ENCODE measurements around the gene PDZD2. TPM values are rescaled to one million over a fixed set of nuclear protein-coding genes. Genes with fewer than 3 reads are reported as not detected.

PDZD2 gene
- total RNA-seq, 4 donors from 2014 or later = 34.1 to 91.4 (median 51.0) TPM

- TF ChIP-seq, protein P1, sequence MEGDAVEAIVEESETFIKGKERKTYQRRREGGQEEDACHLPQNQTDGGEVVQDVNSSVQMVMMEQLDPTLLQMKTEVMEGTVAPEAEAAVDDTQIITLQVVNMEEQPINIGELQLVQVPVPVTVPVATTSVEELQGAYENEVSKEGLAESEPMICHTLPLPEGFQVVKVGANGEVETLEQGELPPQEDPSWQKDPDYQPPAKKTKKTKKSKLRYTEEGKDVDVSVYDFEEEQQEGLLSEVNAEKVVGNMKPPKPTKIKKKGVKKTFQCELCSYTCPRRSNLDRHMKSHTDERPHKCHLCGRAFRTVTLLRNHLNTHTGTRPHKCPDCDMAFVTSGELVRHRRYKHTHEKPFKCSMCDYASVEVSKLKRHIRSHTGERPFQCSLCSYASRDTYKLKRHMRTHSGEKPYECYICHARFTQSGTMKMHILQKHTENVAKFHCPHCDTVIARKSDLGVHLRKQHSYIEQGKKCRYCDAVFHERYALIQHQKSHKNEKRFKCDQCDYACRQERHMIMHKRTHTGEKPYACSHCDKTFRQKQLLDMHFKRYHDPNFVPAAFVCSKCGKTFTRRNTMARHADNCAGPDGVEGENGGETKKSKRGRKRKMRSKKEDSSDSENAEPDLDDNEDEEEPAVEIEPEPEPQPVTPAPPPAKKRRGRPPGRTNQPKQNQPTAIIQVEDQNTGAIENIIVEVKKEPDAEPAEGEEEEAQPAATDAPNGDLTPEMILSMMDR (IDR thresholded peaks at IDR 0.05; ENCODE audit: low read depth) = no peak
Measured at GRCh38 chr5:31651241-31651640, 12.3 kb downstream of the PDZD2 start.

DNA sequence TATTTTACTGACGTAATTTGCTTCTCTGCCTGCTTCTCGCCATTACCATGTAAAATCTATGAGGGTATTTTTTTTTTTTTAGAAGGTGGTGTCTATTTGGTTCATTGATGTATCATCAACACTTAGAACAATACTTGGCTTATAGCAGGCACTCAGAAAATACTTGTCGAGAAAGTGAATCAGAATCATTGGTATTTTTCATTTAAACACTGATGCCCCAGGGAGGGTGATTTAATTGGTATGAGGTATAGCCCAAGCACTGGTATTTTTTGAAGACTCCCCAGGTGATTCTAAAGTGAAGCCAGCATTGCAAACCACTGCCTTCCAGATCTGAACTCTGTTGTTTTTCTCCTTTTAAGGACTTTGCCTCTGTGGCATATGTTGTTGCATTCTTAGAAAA lies 16.6 kb downstream of the PDZD2 start:
- TF ChIP-seq, protein P1 (IDR thresholded peaks at IDR 0.05; ENCODE audit: low read depth) = no peak

GRCh38 chr5:31656806-31657205 lies 17.9 kb downstream of the PDZD2 start:
- TF ChIP-seq, protein P1 (IDR thresholded peaks at IDR 0.05; ENCODE audit: low read depth) = no peak

- TF ChIP-seq, protein P1 (IDR thresholded peaks at IDR 0.05; ENCODE audit: low read depth) = no peak
Measured at GRCh38 chr5:31657315-31657979, 18.5 kb downstream of the PDZD2 start.

DNA sequence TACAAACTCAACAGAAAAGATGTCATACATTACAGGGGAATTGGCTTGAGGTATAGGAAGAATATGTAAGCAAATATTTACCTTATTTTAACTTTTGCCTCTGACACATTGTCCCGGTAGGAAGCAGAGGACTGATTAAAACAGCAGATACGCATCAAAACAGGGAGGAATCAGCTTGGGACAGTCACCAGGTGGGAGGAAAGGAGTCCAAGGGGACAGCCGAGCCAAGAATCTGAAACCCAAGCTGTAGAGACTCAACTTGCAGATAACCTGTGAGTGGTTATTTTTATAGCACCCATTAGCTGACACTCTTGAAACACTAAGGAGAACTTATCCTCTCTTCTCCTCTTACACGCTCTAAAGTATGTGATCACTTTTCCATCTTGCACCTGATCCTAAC lies 22.3 kb downstream of the PDZD2 start:
- TF ChIP-seq, protein P1 (IDR thresholded peaks at IDR 0.05; ENCODE audit: low read depth) = no peak

GRCh38 chr5:31663519-31663918 lies 24.6 kb downstream of the PDZD2 start:
- TF ChIP-seq, protein P1 (IDR thresholded peaks at IDR 0.05; ENCODE audit: low read depth) = no peak

- TF ChIP-seq, protein P1 (IDR thresholded peaks at IDR 0.05; ENCODE audit: low read depth) = no peak
Measured at GRCh38 chr5:31664566-31664965, 25.6 kb downstream of the PDZD2 start.

Measured in subcutaneous adipose tissue (tissue), 4 donors.